GM19099 (cell line): ENCODE results near the gene DYNC2H1.

Experiments used
- POLR2A ChIP-seq: IDR thresholded peaks from 3 replicates; pipeline ENCODE4 v1.6.1; 2011; ENCODE audit warnings: low read depth; ENCODE audit not compliant: insufficient read length; ENCODE audit errors: extremely low read depth

DYNC2H1 gene

DNA sequence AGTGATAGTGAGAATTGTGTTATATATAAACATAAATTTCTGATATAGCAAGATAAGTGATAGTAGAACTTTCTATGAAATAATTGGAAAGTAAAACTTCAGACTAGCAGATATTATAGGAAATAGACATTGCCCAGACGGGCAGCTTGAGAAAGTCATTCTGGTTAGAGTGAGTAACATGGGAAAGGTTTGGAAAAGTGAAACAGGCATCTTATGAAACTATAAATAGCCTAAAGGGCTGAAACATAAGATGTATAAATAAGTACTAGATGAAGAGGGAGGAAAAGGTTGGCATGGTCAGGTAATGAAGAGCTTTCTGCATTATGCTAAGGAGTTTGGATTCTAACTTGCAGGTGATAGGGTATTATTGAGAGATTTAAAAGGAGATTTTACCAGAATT lies 101.3 kb downstream of the DYNC2H1 start:
- no peak for TF ChIP-seq POLR2A

- TF ChIP-seq POLR2A: no peak
Measured at GRCh38 chr11:103215812-103216211, 106.6 kb downstream of the DYNC2H1 start.

GRCh38 chr11:103220133-103220532 lies 110.9 kb downstream of the DYNC2H1 start:
- TF ChIP-seq POLR2A: no peak

GRCh38 chr11:103222806-103223205 lies 113.6 kb downstream of the DYNC2H1 start:
- TF ChIP-seq POLR2A: no peak

- TF ChIP-seq POLR2A: no peak
Measured at GRCh38 chr11:103228807-103229206, 119.6 kb downstream of the DYNC2H1 start.

- no peak for TF ChIP-seq POLR2A
Measured at GRCh38 chr11:103234974-103235373, 125.7 kb downstream of the DYNC2H1 start.

- no peak for TF ChIP-seq POLR2A
Measured at GRCh38 chr11:103241574-103241973, 132.3 kb downstream of the DYNC2H1 start.

- no peak for TF ChIP-seq POLR2A
Measured at GRCh38 chr11:103254123-103254522, 144.9 kb downstream of the DYNC2H1 start.

GRCh38 chr11:103257360-103257759 lies 148.1 kb downstream of the DYNC2H1 start:
- no peak for TF ChIP-seq POLR2A

DNA sequence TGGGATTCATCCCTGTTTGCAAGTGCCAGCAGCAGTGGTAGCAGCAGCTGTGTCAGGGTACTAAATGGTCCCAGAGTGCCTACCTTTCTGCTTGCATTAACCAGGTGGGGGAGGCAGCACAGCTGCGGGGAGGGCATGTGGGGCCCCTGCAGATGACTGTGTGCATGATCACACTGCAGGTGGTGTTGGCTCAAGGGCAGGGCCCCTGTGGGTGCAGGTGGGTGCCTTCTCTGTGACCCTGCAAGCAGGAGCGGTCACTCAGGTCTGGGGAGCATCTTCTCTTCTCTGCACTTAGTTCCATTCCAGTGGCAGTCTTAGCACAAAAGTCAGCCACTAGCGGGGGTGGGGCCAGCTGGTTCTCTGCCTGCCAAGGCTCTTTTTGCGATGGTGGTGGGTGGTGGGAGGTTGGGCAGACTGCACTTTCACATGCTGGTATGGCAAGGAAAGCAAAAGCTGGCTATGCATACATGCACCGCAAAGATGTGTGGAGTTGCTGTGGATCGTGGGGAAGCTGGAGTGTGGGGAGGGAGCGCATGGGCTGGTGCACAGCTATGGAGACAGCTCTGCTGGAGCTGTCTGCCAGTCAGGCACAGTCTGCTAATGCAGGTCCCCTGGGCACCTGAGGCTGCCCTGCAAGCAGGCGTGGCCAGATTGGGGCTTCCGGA lies 157.1 kb downstream of the DYNC2H1 start:
- TF ChIP-seq POLR2A: no peak

DNA sequence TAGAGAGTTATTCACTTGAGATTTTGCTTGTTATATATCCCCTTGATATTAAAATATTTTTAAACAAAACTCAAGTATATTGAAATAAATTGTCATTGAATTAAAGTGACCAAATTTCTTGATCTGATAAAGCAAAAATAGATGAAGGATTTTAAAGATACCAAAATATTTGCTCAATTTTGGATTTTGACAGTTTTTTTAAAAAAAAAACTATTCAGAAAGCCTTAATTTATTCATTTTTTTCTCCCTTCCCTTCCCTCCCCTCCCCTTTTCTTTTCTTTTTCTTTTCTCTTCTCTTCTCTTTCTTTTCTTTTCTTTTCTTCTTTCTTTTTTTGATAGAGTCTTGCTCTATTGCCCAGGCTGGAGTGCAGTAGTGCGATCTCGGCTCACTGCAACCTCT lies 163.7 kb downstream of the DYNC2H1 start:
- TF ChIP-seq POLR2A: no peak

DNA sequence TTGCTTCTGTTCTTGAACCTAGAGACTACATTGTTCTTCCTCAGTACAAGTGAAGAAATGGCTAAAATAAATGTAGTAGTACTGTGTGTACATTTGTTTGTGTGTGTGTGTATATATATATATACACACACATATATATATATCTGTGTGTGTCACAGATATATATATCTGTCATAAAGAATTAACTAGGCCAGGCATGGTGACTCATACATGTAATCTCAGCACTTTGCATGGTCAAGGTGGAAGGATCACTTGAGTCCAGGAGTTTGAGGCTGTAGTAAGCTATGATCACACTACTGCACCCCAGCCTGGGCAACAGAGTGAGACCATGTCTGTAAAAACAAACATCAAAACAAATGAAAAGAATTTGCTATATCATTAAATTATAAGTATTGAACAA lies 164.8 kb downstream of the DYNC2H1 start:
- no peak for TF ChIP-seq POLR2A

- TF ChIP-seq POLR2A: no peak
Measured at GRCh38 chr11:103279821-103280220, 170.6 kb downstream of the DYNC2H1 start.

GRCh38 chr11:103281301-103281700 lies 172.1 kb downstream of the DYNC2H1 start:
- TF ChIP-seq POLR2A: no peak

DNA sequence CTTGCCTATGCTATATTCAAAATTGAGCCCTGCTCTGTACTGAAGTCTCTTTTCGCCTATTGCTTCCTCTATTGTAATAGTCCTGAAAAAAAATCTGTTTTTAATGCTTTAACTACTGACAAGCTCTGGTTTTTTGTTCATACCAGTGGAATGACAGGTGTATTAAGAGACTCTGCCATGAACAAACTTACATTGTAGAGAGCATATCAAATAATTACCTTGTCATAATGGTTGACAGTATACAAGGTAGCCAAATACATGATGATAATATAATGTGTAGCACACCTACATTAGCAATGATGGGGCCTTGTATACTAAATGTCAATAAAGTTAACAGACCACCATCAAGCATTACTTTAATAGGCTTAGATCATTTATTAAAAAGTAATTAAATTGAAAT lies 175.0 kb downstream of the DYNC2H1 start:
- TF ChIP-seq POLR2A: no peak

- no peak for TF ChIP-seq POLR2A
Measured at GRCh38 chr11:103294516-103294915, 185.3 kb downstream of the DYNC2H1 start.

- no peak for TF ChIP-seq POLR2A
Measured at GRCh38 chr11:103295704-103296103, 186.5 kb downstream of the DYNC2H1 start.
